ACC112 (cell line): ENCODE measurements around the gene TPD52L1.
"Not testable (repeated sequence)": the region's sequence is repeated elsewhere in the genome, so short reads cannot be mapped to it uniquely, and the experiment has no call there.

Source experiments
- H2AFZ ChIP-seq: fragments of 200-600 bp; sonication (generic); one replicate; pipeline ENCODE4 v1.6.0; 2017; ENCODE audit warnings: antibody characterized with exemption, low read length; ENCODE audit not compliant: unreplicated experiment
- H3K27ac ChIP-seq: fragments of 200-600 bp; sonication (generic); 2 replicates; pipeline ENCODE4 v1.5.1; 2014; ENCODE audit warnings: low read depth, mild to moderate bottlenecking, antibody characterized with exemption, low read length, moderate library complexity
- H3K27me3 ChIP-seq: fragments of 200-600 bp; sonication (generic); 2 replicates; pipeline ENCODE4 v1.6.1; 2014; ENCODE audit warnings: mild to moderate bottlenecking, antibody characterized with exemption, low read length, moderate library complexity, mixed read lengths; ENCODE audit not compliant: insufficient read depth
- H3K36me3 ChIP-seq: fragments of 200-600 bp; sonication (generic); 2 replicates; pipeline ENCODE4 v1.6.1; 2016; ENCODE audit warnings: mild to moderate bottlenecking, antibody characterized with exemption, low read length, moderate library complexity, mixed read lengths; ENCODE audit not compliant: insufficient read depth
- H3K4me1 ChIP-seq: fragments of 200-600 bp; sonication (generic); one replicate; pipeline ENCODE4 v1.6.1; 2016; ENCODE audit warnings: low read length, mixed read lengths; ENCODE audit not compliant: insufficient read depth, unreplicated experiment, control insufficient read depth
- H3K4me3 ChIP-seq: fragments of 200-600 bp; sonication (generic); 2 replicates; pipeline ENCODE4 v1.5.1; 2014; ENCODE audit warnings: mild to moderate bottlenecking, low read depth, low read length
- H3K79me2 ChIP-seq: fragments of 200-600 bp; sonication (generic); one replicate; pipeline ENCODE4 v1.6.0; 2016; ENCODE audit warnings: low read length; ENCODE audit not compliant: control insufficient read depth, unreplicated experiment, insufficient read depth

Gene TPD52L1

GRCh38 chr6:125117818-125118217 is 35.8 kb upstream of the TPD52L1 start:
- no peak overlapping the region for H2AFZ ChIP-seq
- H3K27me3 ChIP-seq = no peaks in the 10 kb centered on the region
- no peaks in the 10 kb centered on the region for H3K36me3 ChIP-seq
- H3K79me2 ChIP-seq = no peaks in the 10 kb centered on the region
- H3K4me3 ChIP-seq = no peak overlapping the region
- H3K27ac ChIP-seq = no peak overlapping the region
- H3K4me1 ChIP-seq = no peaks in the 10 kb centered on the region

- no peaks in the 10 kb centered on the region for H3K36me3 ChIP-seq
- no peaks in the 10 kb centered on the region for H3K4me1 ChIP-seq
- H2AFZ ChIP-seq = no peak overlapping the region
- no peaks in the 10 kb centered on the region for H3K79me2 ChIP-seq
- H3K4me3 ChIP-seq = no peak overlapping the region
- H3K27me3 ChIP-seq = no peaks in the 10 kb centered on the region
- no peak overlapping the region for H3K27ac ChIP-seq
Measured at GRCh38 chr6:125120054-125120590, 33.5 kb upstream of the TPD52L1 start.

GRCh38 chr6:125121894-125122293 is 31.7 kb upstream of the TPD52L1 start:
- Histone ChIP-seq H3K27me3 (no peaks in the 10 kb centered on the region), H3K4me1 (no peaks in the 10 kb centered on the region), H3K27ac (no peak overlapping the region), H2AFZ (no peak overlapping the region), H3K79me2 (no peaks in the 10 kb centered on the region), H3K4me3 (no peak overlapping the region), H3K36me3 (no peaks in the 10 kb centered on the region)

GRCh38 chr6:125123051-125123450 is 30.5 kb upstream of the TPD52L1 start:
- Histone ChIP-seq H2AFZ (no peak overlapping the region), H3K27ac (no peak overlapping the region), H3K79me2 (no peaks in the 10 kb centered on the region), H3K4me3 (no peak overlapping the region), H3K36me3 (no peaks in the 10 kb centered on the region), H3K4me1 (no peaks in the 10 kb centered on the region), H3K27me3 (no peaks in the 10 kb centered on the region)

GRCh38 chr6:125123468-125124048 is 30.0 kb upstream of the TPD52L1 start:
- Histone ChIP-seq H3K27ac (no peak overlapping the region), H3K4me1 (no peaks in the 10 kb centered on the region), H2AFZ (no peak overlapping the region)

GRCh38 chr6:125124049-125124669 is 29.4 kb upstream of the TPD52L1 start:
- Histone ChIP-seq H3K79me2 (no peaks in the 10 kb centered on the region), H3K36me3 (no peaks in the 10 kb centered on the region), H3K4me3 (no peak overlapping the region)

More at GRCh38 chr6:125123468-125124048, 30.0 kb upstream of the TPD52L1 start:
- no peaks in the 10 kb centered on the region for H3K36me3 ChIP-seq
- no peaks in the 10 kb centered on the region for H3K79me2 ChIP-seq
- H3K27me3 ChIP-seq = no peaks in the 10 kb centered on the region
- H3K4me3 ChIP-seq = no peak overlapping the region

GRCh38 chr6:125125856-125126255 is 27.7 kb upstream of the TPD52L1 start:
- not testable (repeated sequence) for H3K4me3 ChIP-seq, H3K79me2 ChIP-seq, H3K36me3 ChIP-seq, H3K4me1 ChIP-seq, H2AFZ ChIP-seq, H3K27ac ChIP-seq, H3K27me3 ChIP-seq

More at GRCh38 chr6:125124049-125124669, 29.4 kb upstream of the TPD52L1 start:
- Histone ChIP-seq H2AFZ (no peak overlapping the region), H3K4me1 (no peaks in the 10 kb centered on the region), H3K27ac (no peak overlapping the region), H3K27me3 (no peaks in the 10 kb centered on the region)

GRCh38 chr6:125129354-125129753 is 24.2 kb upstream of the TPD52L1 start:
- no peaks in the 10 kb centered on the region for H3K36me3 ChIP-seq
- no peaks in the 10 kb centered on the region for H3K27me3 ChIP-seq
- H3K79me2 ChIP-seq = no peaks in the 10 kb centered on the region
- no peak overlapping the region for H3K4me3 ChIP-seq
- no peaks in the 10 kb centered on the region for H3K4me1 ChIP-seq
- no peak overlapping the region for H3K27ac ChIP-seq
- H2AFZ ChIP-seq = no peak overlapping the region

- no peaks in the 10 kb centered on the region for H3K79me2 ChIP-seq
- no peak overlapping the region for H3K27ac ChIP-seq
- H3K36me3 ChIP-seq = no peaks in the 10 kb centered on the region
- H2AFZ ChIP-seq = no peak overlapping the region
- H3K4me3 ChIP-seq = no peak overlapping the region
- H3K27me3 ChIP-seq = no peaks in the 10 kb centered on the region
- no peaks in the 10 kb centered on the region for H3K4me1 ChIP-seq
Measured at GRCh38 chr6:125132058-125132457, 21.5 kb upstream of the TPD52L1 start.

- Histone ChIP-seq H3K4me3 (no peak overlapping the region), H2AFZ (no peak overlapping the region), H3K27me3 (no peaks in the 10 kb centered on the region), H3K79me2 (no peaks in the 10 kb centered on the region), H3K27ac (no peak overlapping the region), H3K4me1 (peaks cover 6% of the 10 kb centered on the region), H3K36me3 (no peaks in the 10 kb centered on the region)
Measured at GRCh38 chr6:125136378-125136777, 17.2 kb upstream of the TPD52L1 start.

GRCh38 chr6:125138083-125138482 is 15.5 kb upstream of the TPD52L1 start:
- Histone ChIP-seq H3K4me3 (no peak overlapping the region), H3K79me2 (no peaks in the 10 kb centered on the region), H2AFZ (no peak overlapping the region), H3K4me1 (peaks cover 6% of the 10 kb centered on the region), H3K36me3 (no peaks in the 10 kb centered on the region), H3K27ac (no peak overlapping the region), H3K27me3 (no peaks in the 10 kb centered on the region)
